ENCODE measurements around the gene LY6G6D. TPM values are rescaled to one million over a fixed set of nuclear protein-coding genes. Genes with fewer than 3 reads are reported as not detected.

The LY6G6D gene
- total RNA-seq, 1 donor from 2014 or later = not detected

- Mint-ChIP-seq H3K9me3 (no peaks in the 10 kb centered on the region), H3K36me3 (ENCODE audit: low read depth) (no peaks in the 10 kb centered on the region), H3K27me3 (peaks cover 4% of the 10 kb centered on the region), H3K27ac (no peak overlapping the region), H3K4me3 (no peak overlapping the region), H3K4me1 (peaks cover 6% of the 10 kb centered on the region)
- DNase-seq = no peak
- intact Hi-C loops (cut with micrococcal nuclease) = no loop called here
These were observed 3.9 kb downstream of the LY6G6D start for GRCh38 chr6:31719001-31719400.

GRCh38 chr6:31720196-31720770 lies 5.1 kb downstream of the LY6G6D start:
- Mint-ChIP-seq H3K9me3 (no peaks in the 10 kb centered on the region), H3K36me3 (ENCODE audit: low read depth) (peaks cover 1% of the 10 kb centered on the region), H3K27me3 (peaks cover 4% of the 10 kb centered on the region), H3K4me3 (no peak overlapping the region), H3K4me1 (peaks cover 6% of the 10 kb centered on the region), H3K27ac (no peak overlapping the region)
- intact Hi-C loops (cut with micrococcal nuclease) = no loop called here
- DNase-seq = no peak

GRCh38 chr6:31721351-31722020 lies 6.3 kb downstream of the LY6G6D start, which contains the start of gene LY6G6C:
Gene LY6G6C (minus strand): TSS chr6:31721746. CDS start chr6:31721679, 67 bp downstream.
- Mint-ChIP-seq H3K27me3 (peaks cover 4% of the 10 kb centered on the region), H3K27ac (no peak within 1 kb of the TSS), H3K4me3 (no peak within 1 kb of the TSS), H3K36me3 (ENCODE audit: low read depth) (peaks cover 6% of the 10 kb centered on the region), H3K4me1 (peaks cover 16% of the 10 kb centered on the region), H3K9me3 (no peaks in the 10 kb centered on the region)
- DNase-seq = no peak
- intact Hi-C loops (cut with micrococcal nuclease) = no loop called here

- peaks cover 12% of the 10 kb centered on the region for H3K36me3 Mint-ChIP-seq (ENCODE audit: low read depth)
- no peak overlapping the region for H3K4me3 Mint-ChIP-seq
- intact Hi-C loops (cut with micrococcal nuclease) = no loop called here
These were observed 7.0 kb downstream of the LY6G6D start for GRCh38 chr6:31722173-31722572.

GRCh38 chr6:31723245-31723979 lies 8.3 kb downstream of the LY6G6D start, which contains the start of gene MPIG6B:
Gene MPIG6B (plus strand): TSS chr6:31723373. CDS start chr6:31723384, 11 bp downstream.
- no peak within 1 kb of the TSS for H3K27ac Mint-ChIP-seq
- no peaks in the 10 kb centered on the region for H3K9me3 Mint-ChIP-seq
- H3K4me1 Mint-ChIP-seq = peaks cover 31% of the 10 kb centered on the region
- H3K36me3 Mint-ChIP-seq (ENCODE audit: low read depth) = peaks cover 18% of the 10 kb centered on the region
- H3K4me3 Mint-ChIP-seq = no peak within 1 kb of the TSS
- intact Hi-C loops (cut with micrococcal nuclease) = no loop called here
- DNase-seq = no peak
- peaks cover 4% of the 10 kb centered on the region for H3K27me3 Mint-ChIP-seq

More at GRCh38 chr6:31722173-31722572, 7.0 kb downstream of the LY6G6D start:
- Mint-ChIP-seq H3K9me3 (no peaks in the 10 kb centered on the region), H3K27ac (no peak overlapping the region), H3K4me1 (peaks cover 23% of the 10 kb centered on the region), H3K27me3 (peaks cover 4% of the 10 kb centered on the region)
- DNase-seq = no peak

- no peak for DNase-seq
- peaks cover 36% of the 10 kb centered on the region for H3K4me1 Mint-ChIP-seq
- H3K27me3 Mint-ChIP-seq = peaks cover 4% of the 10 kb centered on the region
- H3K9me3 Mint-ChIP-seq = no peaks in the 10 kb centered on the region
- intact Hi-C loops (cut with micrococcal nuclease) = no loop called here
- no peak overlapping the region for H3K4me3 Mint-ChIP-seq
- H3K36me3 Mint-ChIP-seq (ENCODE audit: low read depth) = peaks cover 18% of the 10 kb centered on the region
- H3K27ac Mint-ChIP-seq = no peak overlapping the region
These were observed 9.0 kb downstream of the LY6G6D start for GRCh38 chr6:31723980-31724691.

- intact Hi-C loops (cut with micrococcal nuclease) = loop anchor here (2.0 kb wide), 1 partner anchor 23 kb away; the partner anchor contains the start of gene ABHD16A
These were observed 10.6 kb downstream of the LY6G6D start for GRCh38 chr6:31725502-31726350.

GRCh38 chr6:31727034-31727716 lies 12.0 kb downstream of the LY6G6D start:
- intact Hi-C loops (cut with micrococcal nuclease) = loop anchor here (2.0 kb wide), 1 partner anchor 24 kb away; the partner anchor contains the start of gene ABHD16A
- peak overlapping the region; percentile 68 for H3K4me3 Mint-ChIP-seq
- peaks cover 32% of the 10 kb centered on the region for H3K36me3 Mint-ChIP-seq (ENCODE audit: low read depth)
- no peak for DNase-seq
- peak overlapping the region; percentile 69 for H3K27ac Mint-ChIP-seq
- H3K4me1 Mint-ChIP-seq = peaks cover 51% of the 10 kb centered on the region
- no peaks in the 10 kb centered on the region for H3K27me3 Mint-ChIP-seq
- no peaks in the 10 kb centered on the region for H3K9me3 Mint-ChIP-seq

More at GRCh38 chr6:31725502-31726350, 10.6 kb downstream of the LY6G6D start:
- peaks cover 4% of the 10 kb centered on the region for H3K27me3 Mint-ChIP-seq
- H3K9me3 Mint-ChIP-seq = no peaks in the 10 kb centered on the region
- peak overlapping the region; percentile 67 for H3K27ac Mint-ChIP-seq
- peaks cover 24% of the 10 kb centered on the region for H3K36me3 Mint-ChIP-seq (ENCODE audit: low read depth)
- peaks cover 45% of the 10 kb centered on the region for H3K4me1 Mint-ChIP-seq
- DNase-seq = no peak
- no peak overlapping the region for H3K4me3 Mint-ChIP-seq

GRCh38 chr6:31727717-31728671 lies 12.8 kb downstream of the LY6G6D start:
- Mint-ChIP-seq H3K27ac (peak overlapping the region; percentile 69), H3K4me1 (peaks cover 50% of the 10 kb centered on the region), H3K4me3 (peak overlapping the region; percentile 97), H3K36me3 (ENCODE audit: low read depth) (peaks cover 34% of the 10 kb centered on the region), H3K27me3 (no peaks in the 10 kb centered on the region), H3K9me3 (no peaks in the 10 kb centered on the region)
- DNase-seq = peak; percentile 73
- intact Hi-C loops (cut with micrococcal nuclease) = loop anchor here (2.0 kb wide), 3 partner anchors 25 to 67 kb away; partner anchors contain the start of genes ABHD16A and VARS1

GRCh38 chr6:31728767-31729514 lies 13.8 kb downstream of the LY6G6D start, which contains the start of gene DDAH2:
Gene DDAH2 (minus strand): TSS chr6:31729299. CDS start chr6:31729161, 138 bp downstream.
- Mint-ChIP-seq H3K36me3 (ENCODE audit: low read depth) (peaks cover 43% of the 10 kb centered on the region), H3K27ac (peak within 1 kb of the TSS; percentile 74)

GRCh38 chr6:31729515-31729978 lies 14.4 kb downstream of the LY6G6D start:
- Mint-ChIP-seq H3K36me3 (ENCODE audit: low read depth) (peaks cover 48% of the 10 kb centered on the region), H3K27ac (peak overlapping the region; percentile 74)
- intact Hi-C loops (cut with micrococcal nuclease) = loop anchor here (1.0 to 2.0 kb wide), 3 partner anchors 9 to 65 kb away; partner anchors contain the start of gene VARS1

More at GRCh38 chr6:31728767-31729514, 13.8 kb downstream of the LY6G6D start, which contains the start of gene DDAH2:
- Mint-ChIP-seq H3K9me3 (no peaks in the 10 kb centered on the region), H3K4me3 (peak within 1 kb of the TSS; percentile 97), H3K27me3 (no peaks in the 10 kb centered on the region), H3K4me1 (peaks cover 58% of the 10 kb centered on the region)
- DNase-seq = no peak
- intact Hi-C loops (cut with micrococcal nuclease) = loop anchor here (1.0 to 2.0 kb wide), 3 partner anchors 9 to 66 kb away; partner anchors contain the start of gene VARS1

More at GRCh38 chr6:31729515-31729978, 14.4 kb downstream of the LY6G6D start:
- H3K4me3 Mint-ChIP-seq = peak overlapping the region; percentile 97
- H3K27me3 Mint-ChIP-seq = no peaks in the 10 kb centered on the region
- H3K9me3 Mint-ChIP-seq = no peaks in the 10 kb centered on the region
- H3K4me1 Mint-ChIP-seq = peaks cover 64% of the 10 kb centered on the region
- DNase-seq = peak; percentile 93
